ENCODE results near the gene EIF5AL1.
"Not testable (repeated sequence)": the region's sequence is repeated elsewhere in the genome, so short reads cannot be mapped to it uniquely, and the experiment has no call there.

Gene EIF5AL1

DNA sequence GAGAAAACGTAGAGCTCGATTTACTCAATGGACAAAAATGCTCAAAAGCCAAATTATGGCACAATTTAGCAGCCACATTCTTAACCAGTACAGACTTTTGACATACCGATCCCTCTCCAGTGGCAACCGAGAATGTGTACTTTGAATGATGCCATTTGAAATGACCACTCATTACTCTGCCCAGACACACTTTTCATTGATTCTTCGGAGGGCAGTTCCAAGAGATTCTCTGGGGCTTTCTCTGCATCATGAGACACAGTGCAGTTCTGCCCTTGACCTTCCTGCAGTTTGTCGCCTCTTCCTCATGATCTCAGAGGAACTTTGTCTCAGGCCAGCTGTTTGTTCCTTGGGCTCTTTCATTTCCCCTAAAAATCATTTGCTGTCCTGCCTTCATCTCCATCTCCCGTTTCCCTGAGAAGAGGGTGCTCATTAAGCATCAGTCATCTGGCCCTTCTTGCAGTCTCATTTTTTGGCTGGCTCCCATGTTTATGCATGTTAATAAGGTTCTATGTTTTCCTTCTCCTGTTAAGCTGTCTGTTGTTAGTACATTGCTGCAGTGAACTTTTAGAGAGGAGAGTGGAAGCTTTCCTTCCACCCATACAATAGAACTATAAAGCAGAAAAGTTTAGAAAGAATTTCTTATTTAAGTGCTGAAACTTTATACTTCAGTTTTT is 4.3 kb downstream of the EIF5AL1 start:
- DNase-seq: not testable (repeated sequence)

DNA sequence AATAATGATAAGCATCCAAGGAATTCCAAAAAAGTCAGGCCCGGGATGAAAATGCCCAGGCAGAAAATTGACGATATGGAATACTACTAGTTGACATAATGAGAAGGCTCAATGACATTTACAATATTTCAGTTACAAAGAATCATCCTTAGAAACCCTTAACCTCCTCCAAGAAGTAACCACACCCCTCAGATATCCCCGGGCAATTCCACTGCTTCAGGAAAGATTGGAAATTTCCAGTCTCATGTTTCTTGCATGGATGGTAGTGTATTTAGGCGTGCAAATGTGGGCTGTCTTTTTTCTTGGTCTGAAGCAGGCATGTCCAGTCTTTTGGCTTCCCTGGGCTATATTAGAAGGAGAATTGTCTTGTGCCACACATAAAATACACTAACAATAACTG is 5.2 kb downstream of the EIF5AL1 start:
- DNase-seq: not testable (repeated sequence)

DNA sequence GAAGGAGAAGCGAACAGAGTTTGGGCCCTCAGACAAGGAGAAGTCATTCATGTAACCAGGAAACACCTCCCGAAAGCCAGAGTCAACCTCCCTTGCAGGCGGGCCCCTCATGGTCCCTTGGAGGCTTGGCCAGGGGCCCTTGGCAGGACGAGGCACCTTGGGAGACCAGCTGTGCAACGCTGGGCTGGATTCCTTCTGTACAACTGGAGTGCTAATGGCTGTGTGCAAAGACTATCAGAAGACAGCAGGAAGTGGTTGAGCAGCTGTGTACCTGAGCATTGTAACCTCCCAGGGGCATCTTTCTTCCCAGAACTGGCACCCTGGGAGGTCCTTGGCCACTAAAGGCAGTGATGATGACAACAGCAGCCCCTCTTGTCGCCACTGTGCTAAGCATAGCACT is 9.4 kb downstream of the EIF5AL1 start:
- DNase-seq: not testable (repeated sequence)

DNA sequence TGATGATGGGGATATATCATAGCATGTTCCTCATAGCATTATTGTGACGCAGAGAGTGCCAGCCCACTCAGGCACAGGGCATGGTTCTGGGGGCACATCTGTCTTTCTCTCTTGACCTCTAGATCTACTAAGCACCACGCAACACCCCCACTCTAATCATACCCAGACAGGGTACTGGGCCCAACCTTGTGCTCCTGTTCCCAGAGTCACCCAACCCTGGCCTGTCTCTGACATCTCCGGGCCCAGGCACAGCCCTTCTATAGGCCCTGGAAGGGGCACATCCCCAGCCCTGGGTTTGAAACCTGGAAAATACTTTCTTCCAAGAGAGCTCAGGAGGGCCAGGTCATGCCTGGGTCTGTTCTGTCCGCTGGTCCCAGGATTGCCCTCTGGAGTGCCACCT is 10.1 kb downstream of the EIF5AL1 start:
- not testable (repeated sequence) for DNase-seq

DNA sequence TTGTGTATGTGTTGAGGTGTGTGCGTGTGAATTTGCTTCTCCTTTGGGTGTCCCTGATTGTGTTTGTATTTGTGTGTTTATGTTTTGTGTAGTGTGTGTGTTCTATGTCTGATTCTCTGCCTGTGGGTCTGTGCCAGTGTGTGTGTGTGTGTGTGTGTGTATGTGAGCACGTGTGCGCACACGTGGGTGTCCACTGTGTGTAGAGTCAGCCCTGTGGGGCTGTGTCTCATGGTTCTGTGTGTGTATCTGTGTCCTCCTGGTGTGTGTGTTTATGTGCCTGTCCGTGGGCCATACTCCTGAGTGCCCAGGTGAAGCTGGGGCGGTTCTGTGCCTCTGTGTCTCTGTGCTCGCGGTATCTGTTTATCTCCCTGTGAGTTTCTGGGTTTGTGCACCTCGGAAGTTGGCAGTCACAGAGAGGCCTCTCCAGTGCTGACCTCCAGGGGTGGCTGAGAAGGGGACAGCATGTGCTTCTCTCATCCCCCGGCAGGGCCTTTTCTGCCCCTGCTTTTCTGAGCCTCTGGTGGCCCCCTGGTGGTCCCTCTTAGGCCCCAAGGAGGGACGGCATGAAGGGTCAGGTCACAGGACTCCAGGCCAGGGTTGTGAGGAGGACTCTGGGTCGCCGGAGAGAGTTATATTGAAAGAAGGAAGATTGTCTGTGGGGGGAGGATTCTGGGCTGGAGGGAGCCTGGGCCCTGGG is 11.0 kb downstream of the EIF5AL1 start:
- not testable (repeated sequence) for DNase-seq

DNA sequence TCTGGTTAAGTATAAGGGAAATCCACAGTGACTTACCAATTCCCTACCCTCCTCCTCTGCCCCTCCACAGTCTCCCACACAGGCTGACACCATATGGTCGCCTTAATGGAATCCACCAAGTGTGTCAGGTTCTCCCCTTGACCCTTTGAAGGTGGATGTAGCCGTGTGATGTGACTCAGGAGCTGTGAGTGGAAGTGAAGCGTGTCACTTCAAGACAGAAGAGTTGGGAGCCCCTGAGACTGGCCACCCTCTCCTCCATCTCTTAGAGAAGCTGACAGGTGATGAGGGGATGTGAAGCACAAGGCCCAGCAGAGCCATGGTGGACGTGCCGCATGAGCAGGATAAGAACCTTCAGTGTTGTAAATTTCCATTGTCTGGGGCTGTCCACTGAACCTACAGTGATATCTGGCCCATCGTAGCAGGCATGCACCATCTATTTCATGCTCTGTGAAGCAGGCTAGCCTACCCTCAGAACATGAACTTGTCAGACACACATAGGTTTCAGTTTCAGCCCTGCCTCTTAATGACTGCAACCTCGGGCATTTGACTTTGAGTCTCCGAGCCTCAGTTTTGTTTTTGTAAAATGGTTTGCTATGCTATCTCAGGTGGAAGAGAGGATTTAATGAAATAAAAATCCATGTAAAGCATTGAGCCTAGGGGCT is 12.8 kb downstream of the EIF5AL1 start:
- DNase-seq: not testable (repeated sequence)

DNA sequence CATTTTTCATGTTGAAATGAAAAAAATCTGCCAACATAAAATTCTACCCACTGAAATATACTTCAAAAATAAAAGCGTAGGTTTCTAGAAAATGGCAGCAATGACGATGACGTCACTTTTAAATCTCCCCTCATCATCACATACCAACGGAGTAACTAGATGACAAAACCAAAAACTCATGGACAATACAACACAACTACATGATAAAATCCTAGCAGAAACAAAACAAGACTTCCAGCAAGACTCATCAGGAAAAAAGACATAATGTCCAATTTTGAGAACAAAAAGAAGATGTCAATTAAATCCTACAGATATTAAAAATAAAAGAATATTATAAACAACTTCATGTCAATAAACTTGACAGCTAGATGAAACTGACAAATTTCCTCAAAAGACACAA is 15.9 kb downstream of the EIF5AL1 start:
- not testable (repeated sequence) for DNase-seq

DNA sequence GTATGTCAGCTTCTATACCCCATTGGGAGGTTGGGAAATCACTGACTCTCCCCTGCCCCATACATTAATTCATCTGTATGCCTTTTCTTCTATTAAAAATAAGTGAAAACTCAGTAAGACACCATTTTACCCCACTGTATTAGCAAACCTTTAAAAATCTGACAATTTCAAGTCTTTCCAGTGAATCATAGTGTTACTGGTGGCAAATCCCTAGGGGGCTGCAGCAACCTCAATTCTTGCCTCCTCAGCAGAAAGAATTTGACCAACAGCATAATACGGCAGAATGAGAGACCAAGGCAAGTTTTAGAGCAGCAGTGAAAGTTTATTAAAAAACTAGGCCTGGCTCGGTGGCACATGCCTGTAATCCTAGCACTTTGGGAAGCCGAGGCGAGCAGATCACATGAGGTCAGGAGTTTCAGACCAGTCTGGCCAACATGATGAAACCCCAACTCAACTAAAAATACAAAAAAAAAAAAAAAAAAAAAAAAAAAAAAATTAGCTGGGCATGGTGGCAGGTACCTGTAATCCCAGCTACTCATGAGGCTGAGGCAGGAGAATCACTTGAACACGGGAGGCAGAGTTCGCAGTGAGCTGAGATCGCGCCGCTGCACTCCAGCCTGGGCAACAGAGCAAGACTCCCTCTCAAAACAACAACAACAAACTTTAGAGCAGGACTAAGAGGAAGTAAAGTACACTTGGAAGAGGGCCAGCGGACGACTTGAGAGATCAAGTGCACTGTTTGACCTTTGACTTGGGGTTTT is 21.0 kb downstream of the EIF5AL1 start:
- DNase-seq: not testable (repeated sequence)

DNA sequence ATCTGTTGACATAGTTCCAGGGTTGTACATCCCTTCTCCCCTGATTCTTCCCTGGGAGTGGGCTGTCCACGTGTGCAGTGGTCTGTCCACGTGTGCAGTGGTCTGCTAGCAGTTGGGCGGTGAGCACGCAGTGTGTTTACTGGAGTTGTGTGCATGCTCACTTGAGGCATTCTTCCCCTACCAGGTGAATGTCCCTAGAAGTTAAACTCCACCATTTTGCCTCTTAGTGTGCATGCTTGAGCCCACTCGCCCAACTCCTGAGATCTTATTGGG is 21.5 kb downstream of the EIF5AL1 start:
- DNase-seq: not testable (repeated sequence)

DNA sequence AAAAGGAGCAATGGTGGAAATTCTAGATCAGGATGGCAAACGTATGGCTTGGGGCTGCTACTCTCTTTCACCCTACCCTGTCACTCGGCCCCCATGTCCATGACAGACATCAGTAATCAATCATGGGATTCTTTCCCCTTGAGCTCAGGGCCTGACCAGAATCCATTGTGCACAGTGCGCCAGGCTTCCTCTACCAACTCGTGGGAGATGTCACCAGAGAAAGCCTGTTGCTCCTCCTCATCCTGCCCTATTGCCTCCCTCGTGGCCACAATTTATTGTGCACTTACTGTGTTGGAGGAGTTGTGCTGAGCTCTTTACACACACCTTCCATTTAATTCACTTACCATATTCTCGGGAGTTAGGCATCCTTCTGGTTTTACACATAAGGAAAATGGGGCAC is 26.0 kb downstream of the EIF5AL1 start:
- not testable (repeated sequence) for DNase-seq

DNA sequence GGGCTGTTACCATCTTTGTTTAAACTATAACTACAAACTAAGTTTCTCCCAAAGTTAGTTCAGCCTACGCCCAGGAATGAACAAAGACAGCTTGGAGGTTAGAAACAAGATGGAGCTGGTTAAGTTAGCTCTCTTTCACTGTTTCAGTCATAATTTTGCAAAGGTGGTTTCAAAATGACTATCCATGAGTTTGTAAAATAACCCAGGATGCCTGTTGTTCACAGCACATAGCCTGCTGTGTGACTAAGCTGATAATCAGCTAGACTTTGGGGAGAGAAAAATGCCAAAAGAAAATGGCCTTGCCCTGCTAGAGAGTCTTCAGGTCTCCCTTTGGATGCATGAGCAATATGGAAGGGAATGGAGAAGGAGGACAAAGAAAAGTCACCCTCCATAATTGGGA is 28.6 kb downstream of the EIF5AL1 start:
- not testable (repeated sequence) for DNase-seq

DNA sequence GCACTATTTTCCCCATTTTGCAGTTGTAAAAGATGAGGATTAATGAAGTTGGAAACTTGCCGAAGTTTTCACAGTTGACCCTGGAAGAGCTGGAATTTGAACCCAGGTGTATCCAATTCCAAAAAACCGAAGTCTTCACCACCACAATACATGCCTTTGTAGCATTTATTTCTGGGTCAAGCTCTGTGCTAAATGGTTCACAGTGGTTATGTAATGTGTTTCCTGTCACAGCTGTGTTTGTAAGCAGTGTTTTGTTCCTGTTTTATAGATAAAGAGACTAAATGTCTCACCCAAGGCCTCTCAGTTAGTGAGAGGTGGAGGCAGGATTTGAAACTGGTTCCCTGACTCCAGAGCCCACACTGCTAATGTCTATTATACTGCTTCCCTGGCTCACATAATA is 30.3 kb downstream of the EIF5AL1 start:
- no peak for DNase-seq

DNA sequence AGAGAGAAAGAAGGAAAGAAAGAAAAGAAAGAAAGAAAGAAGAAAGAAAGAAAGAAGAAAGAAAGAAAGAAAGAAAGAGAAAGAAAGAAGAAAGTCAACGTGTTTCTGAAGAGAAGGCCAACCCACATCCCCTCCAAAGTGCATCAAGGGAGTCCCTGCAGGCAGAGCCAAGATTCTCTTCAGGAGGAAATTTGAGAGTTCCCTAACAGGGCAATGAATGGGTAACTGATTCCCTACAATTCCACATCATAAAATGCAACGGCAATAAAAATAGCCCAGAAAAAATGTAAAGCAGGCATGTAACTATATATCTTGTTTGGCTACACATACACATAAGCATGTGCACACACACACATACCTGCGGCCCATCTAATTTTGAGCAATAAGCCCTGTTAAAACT is 32.1 kb downstream of the EIF5AL1 start:
- DNase-seq: not testable (repeated sequence)

DNA sequence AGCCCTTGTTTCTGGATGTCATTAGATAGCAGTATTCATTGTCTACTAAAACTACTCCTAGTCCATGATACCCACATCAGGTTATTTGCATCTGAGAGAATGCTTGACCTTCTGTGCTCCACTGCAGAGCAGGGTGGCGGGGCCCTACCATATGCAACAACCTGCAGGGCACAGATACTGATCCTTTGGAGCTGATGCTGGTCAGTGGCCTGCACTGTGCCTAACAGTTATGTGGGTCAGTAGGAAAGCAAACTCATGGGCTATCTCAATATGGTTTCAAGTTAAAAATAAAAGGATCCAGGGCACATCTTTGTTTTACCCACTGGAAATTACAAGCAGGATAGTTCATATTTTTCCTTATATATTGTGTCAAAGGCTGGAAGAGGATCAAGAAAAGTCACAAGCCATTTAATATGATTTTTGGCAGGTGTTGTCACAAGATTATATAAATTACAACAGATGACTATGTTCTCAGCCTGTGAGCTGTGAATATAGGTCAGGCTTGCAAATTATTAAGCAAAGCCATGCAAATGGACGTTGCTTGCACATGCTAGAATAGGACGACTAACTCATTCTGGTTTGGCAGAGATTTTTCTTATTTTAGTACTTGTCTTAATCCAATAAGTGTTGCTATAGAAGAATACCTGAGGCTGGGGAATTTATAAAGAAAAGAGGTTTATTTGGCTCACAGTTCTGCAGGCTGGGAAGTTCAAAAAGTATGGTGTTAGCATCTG is 32.8 kb downstream of the EIF5AL1 start:
- not testable (repeated sequence) for DNase-seq

DNA sequence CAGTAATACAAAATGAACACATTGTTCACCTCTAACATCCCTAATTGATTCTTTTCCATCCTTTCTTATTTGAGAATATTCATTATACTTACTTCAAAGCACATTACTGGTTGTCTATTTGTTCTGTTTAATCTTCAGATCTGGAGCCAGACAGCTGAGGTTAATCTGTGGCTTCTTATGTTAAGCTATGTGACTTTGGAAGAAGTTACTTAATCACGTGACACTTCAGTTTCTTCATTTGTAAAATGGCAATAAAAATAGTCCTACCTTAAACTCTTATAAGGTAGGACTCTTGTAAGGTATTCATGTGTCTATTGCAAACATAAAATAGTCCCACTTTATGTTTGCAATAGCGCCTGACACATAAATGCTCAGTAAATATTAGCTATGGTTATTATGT is 34.8 kb downstream of the EIF5AL1 start:
- DNase-seq: not testable (repeated sequence)

DNA sequence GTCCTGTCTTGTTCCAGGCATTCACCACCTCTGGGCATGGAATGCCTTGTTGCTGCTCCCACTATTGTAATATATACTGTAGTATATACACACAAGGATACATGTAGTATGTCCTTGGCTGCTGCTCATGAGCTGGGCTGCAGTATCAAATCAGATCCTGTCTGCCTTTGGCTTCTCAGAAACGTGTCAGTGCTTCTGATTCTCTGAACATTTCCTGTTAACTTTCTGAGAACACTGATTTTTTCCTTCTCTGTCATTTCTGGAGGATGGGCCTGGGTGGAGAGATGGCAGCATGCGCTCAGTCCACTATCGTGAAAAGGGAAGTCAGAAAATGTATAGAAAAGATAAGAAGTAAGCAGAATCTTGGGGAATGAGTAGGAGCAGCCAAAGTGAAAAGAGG is 35.6 kb downstream of the EIF5AL1 start:
- no peak for DNase-seq

DNA sequence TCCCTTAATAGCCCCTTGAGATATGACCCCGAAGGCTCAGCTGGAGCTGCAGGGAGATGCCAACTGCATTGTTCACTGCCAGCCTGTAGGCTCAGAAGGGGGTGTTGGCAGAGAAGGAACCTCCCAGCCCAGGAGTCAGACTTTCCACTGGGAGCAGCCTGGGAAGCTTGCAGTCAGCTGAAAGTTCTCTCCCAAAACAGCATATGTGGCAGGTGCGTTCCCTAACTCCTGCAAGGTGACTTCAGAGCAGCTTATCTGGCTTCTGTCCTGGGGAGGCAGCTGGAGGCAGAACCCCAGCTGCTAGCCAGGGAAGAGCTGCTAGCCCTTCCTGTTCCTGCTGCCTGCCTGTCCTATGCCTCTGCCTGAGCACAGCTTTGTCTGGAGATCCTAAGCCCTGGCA is 39.8 kb downstream of the EIF5AL1 start:
- DNase-seq: no peak

DNA sequence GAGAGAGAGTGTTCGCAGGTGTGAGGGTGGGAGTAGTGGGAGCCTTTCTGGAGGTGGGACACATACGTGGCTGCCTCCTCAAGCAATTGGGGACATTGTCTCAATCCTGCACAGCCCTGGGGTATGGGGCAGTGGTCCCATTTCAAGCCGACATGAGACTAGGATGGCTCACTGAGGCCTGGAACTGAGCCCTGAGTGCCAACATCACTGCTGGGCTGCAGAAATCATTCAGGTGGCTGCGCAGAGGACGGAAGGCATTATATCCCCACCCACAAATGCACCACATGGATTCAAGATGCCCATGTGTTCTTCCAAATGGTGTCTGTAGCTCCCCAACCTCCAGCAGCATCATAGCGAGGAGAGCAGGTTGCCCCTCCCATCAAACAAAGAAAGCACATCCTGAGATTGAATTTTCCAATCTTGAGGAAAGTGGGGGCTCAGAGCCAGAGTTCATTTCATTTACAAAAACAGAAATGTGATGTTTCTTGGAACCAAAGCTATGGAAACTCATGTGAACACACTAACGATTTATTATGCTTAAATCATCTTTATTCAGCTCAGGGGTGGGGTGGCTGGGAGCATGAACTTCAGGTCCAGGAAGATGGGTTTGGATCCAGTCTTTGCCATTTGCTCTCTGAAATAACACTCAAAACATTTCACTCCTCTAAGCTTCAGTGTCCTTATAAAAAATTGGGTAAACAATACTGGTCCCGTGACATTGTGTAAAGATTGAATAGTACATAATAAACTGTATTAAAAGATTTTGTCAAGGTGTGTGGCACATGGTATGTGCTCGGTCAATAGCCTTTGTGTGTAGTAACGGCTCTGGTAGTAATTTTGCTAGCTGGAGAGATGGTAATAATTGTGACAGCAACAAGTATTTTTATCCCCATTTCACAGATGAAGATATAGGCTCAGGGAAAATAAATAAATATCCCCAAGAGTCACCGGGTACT is 43.3 kb downstream of the EIF5AL1 start:
- no peak for DNase-seq

DNA sequence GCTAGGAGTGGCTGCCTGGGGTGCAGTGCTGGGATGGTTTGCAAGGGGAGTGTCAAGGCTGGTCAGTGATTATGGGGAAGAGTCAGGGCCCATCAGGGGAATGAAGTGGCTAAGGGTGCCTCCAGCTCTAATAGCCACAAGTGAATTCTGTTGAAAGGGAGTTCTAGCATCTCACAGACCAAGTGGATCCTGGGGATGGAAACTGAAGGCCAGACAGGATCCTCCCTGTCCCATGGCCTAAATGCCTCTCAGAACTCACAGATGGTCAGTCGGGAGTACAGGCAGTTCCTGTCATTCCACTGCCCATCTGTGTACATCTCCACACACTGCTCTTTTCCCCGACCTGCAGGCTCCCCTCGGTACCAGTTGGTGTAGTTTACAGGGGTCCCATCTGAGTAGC is 44.6 kb downstream of the EIF5AL1 start:
- not testable (repeated sequence) for DNase-seq

DNA sequence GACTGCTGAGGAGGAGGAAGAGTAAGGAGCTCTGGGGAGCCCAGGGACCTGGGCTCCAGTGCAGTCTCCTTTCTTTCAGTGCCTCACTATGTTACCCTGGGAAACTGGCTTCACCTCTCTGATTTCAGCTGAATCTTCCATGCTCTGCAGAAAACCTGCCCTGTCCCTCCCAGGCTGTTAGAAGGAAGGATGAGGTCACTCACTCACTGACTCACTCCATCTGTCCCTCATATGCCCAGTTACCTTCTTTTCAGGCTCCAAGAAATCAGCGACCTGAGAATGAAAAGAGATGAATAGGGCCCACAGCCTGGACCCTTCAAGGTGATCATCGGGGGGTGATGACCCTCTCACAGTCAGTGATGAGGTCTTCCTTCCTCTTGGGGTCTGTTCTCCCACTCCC is 47.4 kb downstream of the EIF5AL1 start:
- no peak for DNase-seq

DNA sequence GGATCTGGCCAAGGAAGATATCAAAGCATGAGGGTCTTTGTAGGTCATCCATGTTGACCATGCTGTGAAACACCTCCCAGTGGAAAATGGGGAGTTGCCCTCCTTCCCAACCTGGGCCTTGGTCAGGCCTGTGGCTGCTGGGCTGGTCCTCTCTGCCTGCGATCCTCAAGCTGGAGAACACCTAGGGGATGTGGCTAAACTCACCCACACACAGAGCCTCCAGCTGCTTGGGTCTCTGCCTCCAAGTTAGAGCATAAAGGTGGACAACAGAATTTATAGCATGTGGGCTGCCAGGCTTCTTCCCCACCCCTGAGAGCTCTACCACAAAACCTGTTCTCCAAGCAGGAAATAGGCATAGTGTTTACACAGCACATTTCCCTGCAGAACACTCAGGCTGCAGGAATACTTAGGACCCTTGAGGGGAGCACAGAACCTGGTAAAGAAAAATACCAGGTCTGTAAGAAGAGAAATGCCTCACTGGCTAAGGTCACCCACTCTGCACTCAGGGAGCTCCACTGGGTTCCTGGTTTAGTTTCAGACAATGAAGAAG is 47.9 kb downstream of the EIF5AL1 start, which contains the start of gene SFTPA2:
Gene SFTPA2 (minus strand): TSS at position 248 of the 550 bp plus-strand sequence. CDS start 924 bp downstream, outside the sequence.
- DNase-seq: no peak

All from stimulated activated naive CD4-positive, alpha-beta T cell (primary cell).